Activated effector memory CD4-positive, alpha-beta T cell treated with Interleukin-2 at 50 U/mL for 16 hours (primary cell): ENCODE results near the gene EIF4H.

Experiments used
- DNase-seq: peaks from one replicate; pipeline ENCODE4 v3.0.0-alpha.2; 2020

EIF4H gene

GRCh38 chr7:74228951-74229900 lies 55.1 kb downstream of the EIF4H start:
- DNase-seq: no peak

- no peak for DNase-seq
Observed at GRCh38 chr7:74230446-74231231, 56.5 kb downstream of the EIF4H start.

GRCh38 chr7:74231232-74231590 lies 57.1 kb downstream of the EIF4H start:
- DNase-seq: no peak

DNA sequence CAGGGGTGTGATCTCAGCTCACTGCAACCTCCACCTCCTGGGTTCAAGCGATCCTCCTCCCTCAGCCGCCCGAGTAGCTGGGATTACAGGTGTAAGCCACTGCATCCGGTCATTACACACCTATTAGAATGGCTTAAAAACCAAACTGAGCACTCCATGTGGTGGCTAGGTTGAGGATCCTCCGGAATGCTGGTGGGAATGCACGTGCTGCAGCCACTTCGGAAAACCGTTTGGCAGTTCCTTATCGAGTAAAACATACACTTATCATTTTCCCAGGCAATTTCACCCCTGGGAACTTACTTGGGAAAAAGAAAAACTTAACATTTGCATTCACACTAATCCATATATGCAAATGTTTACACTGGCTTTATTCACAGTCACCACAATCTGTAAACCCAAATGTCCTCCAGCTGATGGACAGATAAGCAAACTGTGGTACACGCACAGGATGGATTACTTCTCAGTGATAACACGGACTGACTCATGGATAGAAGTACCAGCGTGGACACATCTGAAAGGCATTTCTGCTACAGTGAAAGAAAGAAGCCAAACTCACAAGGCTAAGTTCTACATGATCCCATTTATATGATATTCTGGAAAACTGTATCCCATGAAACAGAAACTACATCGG lies 59.6 kb downstream of the EIF4H start:
- no peak for DNase-seq

- no peak for DNase-seq
Observed at GRCh38 chr7:74235518-74236268, 61.5 kb downstream of the EIF4H start.

GRCh38 chr7:74236284-74236683 lies 62.1 kb downstream of the EIF4H start:
- DNase-seq: no peak

- DNase-seq: no peak
Observed at GRCh38 chr7:74240482-74240881, 66.3 kb downstream of the EIF4H start.

DNA sequence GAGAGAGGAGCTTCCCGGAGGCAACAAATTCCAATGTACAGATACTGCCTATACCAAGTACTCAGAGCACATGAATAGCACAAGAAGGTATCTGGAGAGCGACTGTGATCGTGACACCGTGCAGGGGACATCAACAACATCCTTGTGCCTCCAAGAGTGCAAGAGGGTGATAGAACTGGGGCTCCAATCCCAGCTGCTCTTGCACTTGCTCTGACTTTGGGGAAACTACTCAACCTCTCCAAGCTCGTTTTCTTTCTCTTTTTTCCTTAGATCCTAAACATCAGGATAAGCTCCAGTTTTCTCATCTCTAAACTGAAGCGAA lies 67.9 kb downstream of the EIF4H start:
- no peak for DNase-seq

DNA sequence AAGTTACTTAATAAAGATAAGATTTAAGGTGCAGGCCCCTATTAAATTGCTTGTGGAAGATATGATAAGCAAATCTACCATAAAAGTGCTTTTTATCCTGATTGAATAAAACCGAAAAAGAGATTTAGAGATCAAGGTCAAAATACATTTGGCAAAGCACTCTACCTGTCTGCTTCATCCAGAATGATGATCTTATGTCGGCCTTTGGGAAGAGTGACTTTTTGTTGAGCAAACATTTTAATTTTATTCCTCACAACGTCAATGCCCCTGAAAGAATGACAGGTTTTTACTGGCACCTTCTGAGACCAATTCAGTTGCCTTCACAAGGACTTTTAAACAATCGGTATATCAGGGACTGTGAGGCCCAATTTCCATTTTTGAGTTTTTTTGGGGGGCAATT lies 72.3 kb downstream of the EIF4H start:
- no peak for DNase-seq
